ENCODE data around the gene CLEC4G.

DNA sequence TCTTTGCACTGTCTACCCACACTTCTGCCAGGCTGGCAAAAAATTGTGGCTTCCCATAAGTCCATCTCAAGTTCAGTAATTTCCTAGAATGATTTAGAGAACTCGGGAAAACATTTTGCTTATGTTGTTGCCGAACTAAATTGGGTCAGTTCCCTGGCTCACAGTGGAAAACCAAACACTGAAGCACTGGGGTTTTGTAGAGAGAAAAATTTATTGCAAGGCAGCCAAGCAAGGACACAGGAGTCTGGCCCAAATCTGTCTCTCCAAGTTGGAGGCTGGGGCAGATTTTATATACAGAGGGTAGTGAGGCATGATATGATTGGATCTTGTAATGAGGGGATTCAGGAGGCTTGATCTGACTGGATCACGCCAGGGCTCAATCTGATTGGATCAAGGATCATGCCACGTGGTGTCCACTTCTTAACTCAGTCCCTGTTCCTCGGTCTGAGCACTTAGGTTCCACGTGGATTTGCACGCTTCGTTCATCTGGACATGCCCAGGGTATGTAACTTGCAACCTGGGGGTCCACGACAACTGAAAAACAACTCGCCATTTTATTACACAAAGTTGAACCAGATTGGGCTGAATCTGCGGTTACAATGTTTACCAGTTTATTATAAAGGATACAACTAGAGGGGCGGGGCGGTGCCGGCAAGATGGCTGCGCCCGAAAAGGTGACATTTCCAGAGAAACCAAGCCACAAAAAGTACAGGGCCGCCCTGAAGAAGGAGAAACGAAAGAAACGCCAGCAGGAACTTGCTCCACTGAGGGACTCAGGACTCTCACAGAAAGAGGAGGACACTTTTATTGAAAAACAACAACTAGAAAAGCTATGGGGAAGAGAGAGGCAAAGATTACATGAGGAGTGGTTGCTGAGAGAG, 8.1 kb upstream of the CLEC4G start:
- TF ChIP-seq ZFX (IDR thresholded peaks at IDR 0.05) (no peak), CTCF (conservative IDR thresholded peaks at IDR 0.05) (no peak)

Data from C4-2B (cell line).